Stomach (tissue), 9 donors: ENCODE measurements around the gene BMP5. TPM values are rescaled to one million over a fixed set of nuclear protein-coding genes. Genes with fewer than 3 reads are reported as not detected.
A peak's percentile ranks its signal among the peaks of the same experiment; 100 is the strongest.

ENCODE experiments used
- DNase-seq, 2 donors: peaks; one replicate each; pipeline versions ENCODE4 v3.0.0 to v3.0.0-alpha.2; 2013 to 2019
- H3K27ac ChIP-seq, 5 donors: fragments of 200-600 bp in 4 of 5; sonication (generic) in 4 of 5; one replicate each; pipeline ENCODE4 v1.5.1; 2013 to 2019; ENCODE audit warnings: mild to moderate bottlenecking in 1 of 5, moderate library complexity in 1 of 5
- H3K27me3 ChIP-seq, 3 donors: fragments of 200-600 bp; sonication (generic); one replicate each; pipeline ENCODE4 v1.5.1; 2017 to 2019; ENCODE audit warnings: mixed run types in 1 of 3
- H3K36me3 ChIP-seq, 4 donors: fragments of 200-600 bp; sonication (generic); 1 replicate in 3 of 4; 2 replicates in 1 of 4; pipeline ENCODE4 v1.5.1; 2016 to 2019
- H3K4me1 ChIP-seq, 4 donors: fragments of 200-600 bp; sonication (generic); one replicate each; pipeline ENCODE4 v1.5.1; 2016 to 2019
- H3K4me3 ChIP-seq, 4 donors: fragments of 200-600 bp; sonication (generic) in 3 of 4; one replicate each; pipeline ENCODE4 v1.5.1; 2016 to 2019; ENCODE audit warnings: mild to moderate bottlenecking in 1 of 4
- H3K9me3 ChIP-seq, 4 donors: fragments of 200-600 bp; sonication (generic); one replicate each; pipeline ENCODE4 v1.5.1; 2016 to 2019
- CTCF ChIP-seq, 7 experiments: fragments of 450-650 bp in 4 of 7; fragments of 200-600 bp in 3 of 7; sonication (generic) in 3 of 7; IDR thresholded peaks; one replicate each; pipeline ENCODE4 v1.5.1; 2016 to 2019; ENCODE audit warnings: antibody characterized with exemption in 7 of 7, control low read depth in 2 of 7, mild to moderate bottlenecking in 1 of 7
- EP300 ChIP-seq: sonication (generic); formaldehyde crosslinking; IDR thresholded peaks from one replicate; pipeline ENCODE4 v1.6.1; 2017; ENCODE audit warnings: antibody characterized with exemption
- POLR2A ChIP-seq, 4 donors: fragments of 450-650 bp; IDR thresholded peaks; one replicate each; pipeline ENCODE4 v1.6.1; 2016; ENCODE audit warnings: antibody characterized with exemption in 4 of 4, control low read depth in 2 of 4, mild to moderate bottlenecking in 1 of 4, moderate library complexity in 1 of 4
- POLR2AphosphoS5 ChIP-seq, 3 donors: sonication (generic); formaldehyde crosslinking; IDR thresholded peaks; one replicate each; pipeline ENCODE4 v1.6.1; 2016; ENCODE audit warnings: antibody characterized with exemption in 3 of 3
- WGBS, 5 donors: extraction: QIAGEN DNeasy Blood & Tissue Kit in 3 of 5; methylation state at CpG; one replicate each; pipeline versions ENCODE4 v1.1.5 to v1.1.7; 2013 to 2018; 5-methylcytosine and 5-hydroxymethylcytosine counted together
- intact Hi-C: fragments of 100-400 bp; cut with DNase I; formaldehyde crosslinking; loops from one replicate; pipeline ENCODE4 v1.15.1; 2023; ENCODE audit warnings: low total_unique reads
- polyA plus RNA-seq, 3 donors: library from polyadenylated mRNA; stranded (reverse); fragments of 200-250 nt; gene quantifications; one replicate each; pipeline ENCODE4 v1.2.3, GENCODE V29; 2013
- total RNA-seq, 5 donors: library from RNA; depleted of rRNA; stranded (reverse); fragments of >200 nt; gene quantifications; one replicate each; pipeline versions ENCODE4 v1.1.0 to v1.2.3, GENCODE V29; 2014 to 2016
- donor health status: healthy with polysubstance abuse.
- donor health status: Bipolar disorder and iron deficiency.
- donor health status: healthy.

Gene BMP5
- total and polyA plus RNA-seq, 8 donors = 0.25 to 18.1 (median 1.4) TPM; not detected in 1

DNA sequence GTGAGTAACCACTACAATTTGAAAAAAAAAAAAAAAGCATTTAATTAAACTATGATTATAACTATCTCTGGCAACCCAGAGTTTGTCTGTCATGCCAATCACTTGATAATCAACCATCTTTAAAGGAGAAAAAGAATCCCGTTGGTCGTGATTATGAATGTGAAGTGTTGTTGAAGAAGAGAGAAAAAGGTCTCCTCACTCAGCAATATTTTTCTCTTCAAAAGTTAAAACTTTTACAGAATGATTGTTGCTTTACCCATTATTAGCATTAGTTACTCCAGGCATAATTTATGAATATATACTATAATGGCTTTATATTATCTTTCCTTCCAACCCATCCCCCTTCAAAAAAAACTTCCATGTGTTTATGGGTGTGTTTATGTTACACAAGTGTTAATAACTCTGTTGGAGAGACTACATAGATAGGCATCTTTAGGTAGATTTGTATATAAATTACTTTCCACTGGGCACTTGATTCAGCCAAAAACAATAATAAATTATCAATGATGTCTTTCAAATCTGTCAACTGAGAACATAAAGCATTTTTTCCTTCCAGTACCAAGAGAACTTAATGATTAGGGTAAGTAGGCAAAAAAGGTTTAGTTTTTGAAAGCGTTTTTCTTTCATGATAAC lies 5.1 kb downstream of the BMP5 start:
- DNase-seq = no peak
- Histone ChIP-seq H3K4me1 (no peaks in the 10 kb centered on the region), H3K9me3 (no peaks in the 10 kb centered on the region), H3K27me3 (no peaks in the 10 kb centered on the region), H3K27ac (no peak overlapping the region), H3K36me3 (no peaks in the 10 kb centered on the region), H3K4me3 (no peak overlapping the region)
- 80 to 87% (median 85%) methylated on average over 3 of the region's 3 CpGs for WGBS, 5 donors
- intact Hi-C loops = no loop called here
- TF ChIP-seq POLR2A (IDR thresholded peaks at IDR 0.05) (no peak), EP300 (no peak), POLR2AphosphoS5 (IDR thresholded peaks at IDR 0.05) (no peak), CTCF (IDR thresholded peaks at IDR 0.05) (no peak)

DNA sequence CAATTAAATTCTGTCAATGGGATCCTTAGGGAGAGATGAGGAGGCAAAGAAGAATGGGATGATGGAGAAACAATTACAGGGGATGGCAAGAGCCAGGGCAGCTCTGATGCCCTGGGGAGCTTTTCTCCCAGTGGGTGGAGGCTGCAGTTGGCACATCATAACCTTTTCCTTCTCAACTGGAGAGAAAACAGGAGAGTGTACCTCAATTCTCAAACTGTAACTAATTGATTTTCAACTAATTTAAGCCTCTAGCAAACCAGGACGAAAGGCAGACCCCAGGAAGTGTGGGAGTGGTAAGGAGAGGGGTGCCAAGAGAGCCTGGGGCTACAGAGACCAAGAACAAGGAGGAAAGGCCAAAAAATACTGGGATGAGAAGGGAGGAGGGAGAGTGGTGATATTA lies 5.7 kb downstream of the BMP5 start:
- Histone ChIP-seq H3K36me3 (no peaks in the 10 kb centered on the region), H3K9me3 (no peaks in the 10 kb centered on the region), H3K27ac (no peak overlapping the region), H3K27me3 (no peaks in the 10 kb centered on the region), H3K4me3 (no peak overlapping the region), H3K4me1 (no peaks in the 10 kb centered on the region)
- TF ChIP-seq POLR2AphosphoS5 (IDR thresholded peaks at IDR 0.05) = no peak
- no peak for TF ChIP-seq EP300
- no peak for TF ChIP-seq CTCF (IDR thresholded peaks at IDR 0.05)
- no peak for TF ChIP-seq POLR2A (IDR thresholded peaks at IDR 0.05)
- 33 to 58% (median 45%) methylated on average over 1 of the region's 1 CpG for WGBS, 5 donors
- intact Hi-C loops = no loop called here
- no peak for DNase-seq

DNA sequence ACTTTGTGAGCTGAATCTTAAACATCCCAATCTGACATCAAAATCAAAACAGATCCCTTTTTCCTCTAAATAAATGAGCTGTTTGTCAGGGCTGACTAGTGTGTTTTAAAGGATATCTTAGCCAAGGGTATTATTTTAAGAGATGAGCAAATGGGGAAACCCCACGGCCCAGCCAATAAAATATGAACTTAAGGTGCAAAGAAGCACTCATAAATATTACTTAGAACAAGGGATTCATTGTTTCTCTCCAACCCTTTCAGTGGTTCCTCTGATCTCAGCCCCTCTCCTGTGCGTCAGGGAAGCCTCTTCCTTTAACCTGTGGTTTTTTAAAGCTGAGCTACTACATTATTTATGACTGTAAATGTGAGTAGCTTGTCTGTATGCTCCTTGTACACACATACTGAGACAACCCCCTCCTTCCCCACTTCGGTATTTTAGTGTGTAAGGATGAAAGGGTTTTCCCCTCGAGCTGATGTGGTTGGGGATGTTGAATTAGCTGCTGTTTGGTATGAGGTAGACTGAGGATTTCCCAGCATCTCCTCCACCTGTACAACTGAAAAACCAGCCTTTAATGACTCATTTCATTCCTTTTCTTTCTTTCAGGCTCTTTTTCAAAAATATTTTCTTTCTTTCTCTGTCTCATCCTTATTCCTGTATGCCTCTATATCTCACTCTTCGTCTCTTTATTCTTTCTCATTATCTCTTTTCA lies 6.5 kb downstream of the BMP5 start:
- H3K9me3 ChIP-seq = no peaks in the 10 kb centered on the region
- H3K27me3 ChIP-seq = no peaks in the 10 kb centered on the region
- no peaks in the 10 kb centered on the region for H3K36me3 ChIP-seq
- peak in 1 of 2 donors; percentile 6 for DNase-seq
- WGBS, 5 donors = 35 to 44% (median 40%) methylated on average over 5 of the region's 5 CpGs
- intact Hi-C loops = no loop called here
- H3K4me1 ChIP-seq = no peaks in the 10 kb centered on the region
- H3K27ac ChIP-seq = no peak overlapping the region
- no peak for TF ChIP-seq POLR2AphosphoS5 (IDR thresholded peaks at IDR 0.05)
- no peak for TF ChIP-seq CTCF (IDR thresholded peaks at IDR 0.05)
- no peak for TF ChIP-seq POLR2A (IDR thresholded peaks at IDR 0.05)
- TF ChIP-seq EP300 = no peak
- no peak overlapping the region for H3K4me3 ChIP-seq

DNA sequence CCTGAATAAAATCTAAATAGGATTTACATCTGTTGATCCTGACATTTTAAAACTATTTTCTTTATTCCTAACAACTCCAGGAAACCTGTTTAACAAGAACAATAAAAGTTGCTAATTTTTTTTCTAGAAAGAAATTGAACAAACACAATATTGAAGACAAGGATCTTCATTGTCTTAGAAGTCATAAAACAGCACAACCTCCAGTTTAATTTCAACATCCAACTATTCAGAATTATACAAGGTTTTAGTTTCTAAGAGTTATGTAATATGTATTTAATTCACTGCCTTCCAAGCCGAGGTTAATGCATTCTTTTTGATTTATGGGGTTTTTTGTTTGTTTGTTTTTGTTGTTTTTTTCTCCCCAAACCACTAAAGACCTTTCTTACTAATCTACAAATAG lies 7.2 kb downstream of the BMP5 start:
- H3K9me3 ChIP-seq = no peaks in the 10 kb centered on the region

More for the DNA sequence above, 7.2 kb downstream of the BMP5 start:
- intact Hi-C loops = no loop called here
- TF ChIP-seq POLR2A (IDR thresholded peaks at IDR 0.05) (no peak), POLR2AphosphoS5 (IDR thresholded peaks at IDR 0.05) (no peak), EP300 (no peak), CTCF (IDR thresholded peaks at IDR 0.05) (no peak)
- Histone ChIP-seq H3K4me1 (no peaks in the 10 kb centered on the region), H3K36me3 (no peaks in the 10 kb centered on the region), H3K27ac (no peak overlapping the region), H3K27me3 (no peaks in the 10 kb centered on the region), H3K4me3 (no peak overlapping the region)
- DNase-seq = no peak
- 29 to 54% (median 45%) methylated on average over 1 of the region's 1 CpG for WGBS, 5 donors
